HG02973 (cell line): ENCODE data around the gene PKLR.
A peak's percentile ranks its signal among the peaks of the same experiment; 100 is the strongest.

ENCODE experiments used
- ATAC-seq: cut with Tn5 transposase; IDR thresholded peaks from one replicate; pipeline ENCODE4 v1.9.1; 2021; ENCODE audit warnings: moderate library complexity; ENCODE audit not compliant: unreplicated experiment

PKLR gene

DNA sequence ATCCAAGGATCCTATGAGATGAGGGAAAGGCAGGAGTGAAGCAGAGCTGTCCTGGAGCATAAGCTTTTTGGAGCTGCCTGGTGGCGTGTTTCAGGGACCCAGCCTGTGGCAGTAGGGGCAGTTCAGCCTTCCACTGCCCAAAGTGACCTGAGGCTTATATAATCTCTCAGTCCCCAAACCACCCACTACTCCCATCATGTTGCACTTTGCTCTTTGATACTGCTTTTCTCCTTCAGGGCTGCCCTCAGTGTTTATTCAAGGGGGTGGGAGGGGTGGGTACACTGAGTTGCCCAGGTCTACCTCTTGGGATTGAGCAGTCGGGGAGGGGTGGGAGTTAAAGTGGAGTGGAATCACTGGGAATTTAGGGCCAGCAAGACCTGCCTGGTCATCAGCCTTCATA, 14.7 kb downstream of the PKLR start:
- ATAC-seq = no peak

DNA sequence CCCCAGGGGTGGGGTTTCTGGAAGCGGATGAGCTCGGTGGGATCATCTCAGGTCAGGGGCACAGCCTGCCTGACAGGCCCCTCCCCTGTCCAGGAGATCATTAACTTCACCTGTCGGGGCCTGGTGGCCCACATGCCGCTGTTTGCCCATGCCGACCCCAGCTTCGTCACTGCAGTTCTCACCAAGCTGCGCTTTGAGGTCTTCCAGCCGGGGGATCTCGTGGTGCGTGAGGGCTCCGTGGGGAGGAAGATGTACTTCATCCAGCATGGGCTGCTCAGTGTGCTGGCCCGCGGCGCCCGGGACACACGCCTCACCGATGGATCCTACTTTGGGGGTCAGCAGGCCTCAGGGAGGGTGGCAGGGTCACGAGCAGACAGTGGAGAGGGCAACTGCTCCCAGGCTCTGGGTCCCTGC, 15.6 kb downstream of the PKLR start:
- no peak for ATAC-seq

DNA sequence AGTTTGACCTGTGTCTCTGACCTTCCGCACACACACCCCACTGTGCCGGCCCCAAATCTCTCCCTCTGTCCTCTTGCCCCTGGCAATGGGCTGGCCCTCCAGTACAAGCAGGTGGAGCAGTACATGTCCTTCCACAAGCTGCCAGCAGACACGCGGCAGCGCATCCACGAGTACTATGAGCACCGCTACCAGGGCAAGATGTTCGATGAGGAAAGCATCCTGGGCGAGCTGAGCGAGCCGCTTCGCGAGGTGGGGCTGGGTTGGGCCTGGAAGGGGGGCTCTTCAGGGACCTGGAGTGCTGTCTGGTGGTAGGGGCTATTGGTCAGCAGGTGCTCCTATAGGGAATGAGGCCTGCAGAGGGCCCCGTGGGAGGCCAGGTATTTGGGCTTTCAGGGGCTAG, 16.2 kb downstream of the PKLR start:
- ATAC-seq = no peak

DNA sequence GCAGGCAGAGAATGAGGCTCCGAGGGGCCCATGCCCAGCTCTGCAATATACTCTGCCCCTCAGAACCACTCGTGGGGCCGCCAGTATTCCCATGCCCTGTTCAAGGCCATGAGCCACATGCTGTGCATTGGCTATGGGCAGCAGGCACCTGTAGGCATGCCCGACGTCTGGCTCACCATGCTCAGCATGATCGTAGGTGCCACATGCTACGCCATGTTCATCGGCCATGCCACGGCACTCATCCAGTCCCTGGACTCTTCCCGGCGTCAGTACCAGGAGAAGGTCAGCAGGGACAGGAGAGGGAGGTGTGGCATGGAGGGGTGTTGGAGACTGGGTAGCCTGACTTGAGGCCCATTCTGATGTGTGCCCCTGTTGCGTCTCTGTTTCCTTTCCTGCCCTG, 16.8 kb downstream of the PKLR start:
- ATAC-seq = no peak

DNA sequence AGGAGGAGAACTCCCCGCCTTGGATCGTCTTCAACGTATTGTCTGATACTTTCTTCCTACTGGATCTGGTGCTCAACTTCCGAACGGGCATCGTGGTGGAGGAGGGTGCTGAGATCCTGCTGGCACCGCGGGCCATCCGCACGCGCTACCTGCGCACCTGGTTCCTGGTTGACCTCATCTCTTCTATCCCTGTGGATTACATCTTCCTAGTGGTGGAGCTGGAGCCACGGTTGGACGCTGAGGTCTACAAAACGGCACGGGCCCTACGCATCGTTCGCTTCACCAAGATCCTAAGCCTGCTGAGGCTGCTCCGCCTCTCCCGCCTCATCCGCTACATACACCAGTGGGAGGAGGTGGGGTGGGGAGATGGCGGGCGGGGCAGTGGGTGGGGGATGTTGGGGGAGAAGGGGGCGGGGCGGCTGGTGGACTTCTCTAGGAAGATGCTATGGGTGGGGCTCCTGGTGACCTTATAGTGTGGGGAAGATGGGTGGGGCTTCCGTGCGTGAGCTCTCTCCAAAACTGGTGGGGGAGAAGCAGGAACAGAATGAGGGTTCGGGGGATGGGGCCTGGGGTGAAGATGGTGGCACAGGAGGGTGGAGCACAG, 18.6 kb downstream of the PKLR start:
- ATAC-seq = no peak

DNA sequence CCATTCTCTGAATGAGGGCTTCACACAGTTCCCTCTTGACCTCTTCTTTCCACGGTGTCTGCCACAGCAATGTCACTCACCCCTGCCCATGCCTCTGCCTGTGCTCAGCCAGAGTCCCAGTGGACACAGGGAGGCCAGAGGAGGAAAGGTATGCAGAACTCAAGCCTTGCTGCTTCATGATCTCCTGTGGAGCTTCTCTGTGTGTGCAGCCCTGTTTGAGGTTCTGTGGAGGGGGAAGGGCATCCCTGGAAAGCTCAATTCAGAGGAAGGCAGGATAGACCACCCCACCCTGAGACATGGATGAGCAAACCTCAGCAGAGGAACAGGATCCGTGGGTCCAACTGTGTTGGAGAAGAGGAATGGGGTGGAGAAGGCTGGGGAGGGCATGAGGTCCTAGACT, 22.0 kb downstream of the PKLR start:
- ATAC-seq = no peak

DNA sequence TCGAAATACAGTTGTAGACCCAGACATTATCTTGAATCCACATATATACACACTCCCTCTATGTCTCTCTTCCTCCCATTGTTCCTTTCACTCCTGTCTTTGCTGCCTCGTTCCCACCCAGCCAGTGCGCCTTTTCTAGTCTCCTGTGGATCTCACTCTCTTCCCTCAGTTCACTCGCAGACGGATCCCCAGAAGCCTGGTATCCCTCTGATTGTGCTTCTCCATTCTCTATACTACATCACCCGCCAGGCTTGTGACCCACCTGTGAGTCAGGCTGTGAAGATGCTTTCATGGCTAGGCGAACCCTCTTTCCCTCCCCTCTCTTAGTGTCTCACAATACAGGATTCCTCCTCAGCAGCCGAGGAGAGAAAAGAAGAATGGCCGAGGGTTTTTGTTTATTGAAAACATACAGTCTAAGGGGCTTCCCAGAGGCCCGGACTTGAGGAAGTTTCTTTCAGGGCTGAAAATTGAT, 22.5 kb downstream of the PKLR start:
- no peak for ATAC-seq

DNA sequence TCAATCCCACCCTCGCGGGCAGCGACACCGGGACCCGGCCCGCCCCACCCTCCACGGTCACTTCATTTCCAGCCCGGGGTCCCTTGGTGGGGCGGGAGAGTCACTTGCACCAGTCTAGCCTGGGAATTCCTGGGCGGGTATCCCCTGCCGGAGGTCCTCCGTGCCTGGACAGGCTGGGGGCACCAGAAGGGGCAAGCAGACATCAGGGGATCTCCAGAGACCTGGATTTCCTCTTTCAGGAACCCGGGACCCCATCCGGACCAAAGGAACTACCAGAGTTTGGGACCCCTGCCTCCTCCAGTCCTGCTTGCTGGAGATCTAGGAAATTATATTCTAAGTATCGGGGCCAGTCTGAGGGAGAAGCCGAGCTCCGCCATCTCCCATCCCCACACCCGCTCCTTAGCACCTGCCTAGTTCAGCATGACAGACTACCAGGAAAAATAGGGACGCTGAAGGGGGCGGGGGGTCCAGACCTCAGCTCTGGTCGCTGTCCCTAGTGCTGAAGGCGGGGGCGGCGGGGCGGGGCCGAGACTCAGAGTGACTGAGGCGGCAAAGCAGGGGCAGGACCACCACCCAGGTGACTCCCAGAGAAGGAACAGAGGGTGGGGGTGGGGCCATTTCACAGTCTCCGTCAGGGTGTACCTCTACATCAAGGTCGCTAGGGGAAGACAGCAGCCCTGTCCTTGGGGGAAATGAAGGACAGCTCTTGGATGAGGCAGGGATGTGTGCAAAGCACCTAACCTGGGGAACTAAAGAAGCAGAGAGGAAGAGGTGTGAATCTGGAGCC, 23.1 kb downstream of the PKLR start:
- ATAC-seq = no peak

DNA sequence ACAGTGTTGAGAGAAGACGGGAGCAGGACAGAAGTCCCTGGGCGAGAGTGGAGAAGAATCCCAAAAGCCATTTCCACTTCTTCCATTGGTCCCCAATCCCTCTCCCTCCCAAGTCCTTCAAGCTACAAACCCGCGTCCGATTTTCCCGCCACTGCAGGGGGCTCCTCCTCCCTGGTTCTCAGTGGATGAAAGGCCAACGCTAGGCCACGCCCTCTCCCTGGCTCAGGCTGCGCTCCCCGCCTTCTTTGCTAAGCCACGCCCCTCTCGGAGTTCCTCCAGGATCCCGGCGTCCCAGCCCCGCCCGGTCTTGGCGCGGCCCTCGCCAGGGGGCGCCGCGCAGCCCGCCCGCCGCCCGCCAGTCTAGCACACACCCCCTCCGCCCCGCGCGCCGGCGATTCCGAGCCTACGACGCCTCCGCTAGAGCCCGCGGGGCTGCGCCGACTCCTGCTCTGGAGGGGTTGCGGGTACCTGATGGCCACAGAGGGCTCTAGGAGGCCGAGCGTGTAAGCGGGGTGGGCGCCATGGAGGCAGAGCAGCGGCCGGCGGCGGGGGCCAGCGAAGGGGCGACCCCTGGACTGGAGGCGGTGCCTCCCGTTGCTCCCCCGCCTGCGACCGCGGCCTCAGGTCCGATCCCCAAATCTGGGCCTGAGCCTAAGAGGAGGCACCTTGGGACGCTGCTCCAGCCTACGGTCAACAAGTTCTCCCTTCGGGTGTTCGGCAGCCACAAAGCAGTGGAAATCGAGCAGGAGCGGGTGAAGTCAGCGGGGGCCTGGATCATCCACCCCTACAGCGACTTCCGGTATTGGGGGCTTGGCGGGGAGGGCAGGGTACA, 24.0 kb downstream of the PKLR start, which contains the start of gene HCN3:
Gene HCN3, plus strand, starts transcription at position 394 of the 832 bp plus-strand sequence. Its CDS starts 128 bp downstream, at position 522.
- peak; percentile 54 for ATAC-seq

DNA sequence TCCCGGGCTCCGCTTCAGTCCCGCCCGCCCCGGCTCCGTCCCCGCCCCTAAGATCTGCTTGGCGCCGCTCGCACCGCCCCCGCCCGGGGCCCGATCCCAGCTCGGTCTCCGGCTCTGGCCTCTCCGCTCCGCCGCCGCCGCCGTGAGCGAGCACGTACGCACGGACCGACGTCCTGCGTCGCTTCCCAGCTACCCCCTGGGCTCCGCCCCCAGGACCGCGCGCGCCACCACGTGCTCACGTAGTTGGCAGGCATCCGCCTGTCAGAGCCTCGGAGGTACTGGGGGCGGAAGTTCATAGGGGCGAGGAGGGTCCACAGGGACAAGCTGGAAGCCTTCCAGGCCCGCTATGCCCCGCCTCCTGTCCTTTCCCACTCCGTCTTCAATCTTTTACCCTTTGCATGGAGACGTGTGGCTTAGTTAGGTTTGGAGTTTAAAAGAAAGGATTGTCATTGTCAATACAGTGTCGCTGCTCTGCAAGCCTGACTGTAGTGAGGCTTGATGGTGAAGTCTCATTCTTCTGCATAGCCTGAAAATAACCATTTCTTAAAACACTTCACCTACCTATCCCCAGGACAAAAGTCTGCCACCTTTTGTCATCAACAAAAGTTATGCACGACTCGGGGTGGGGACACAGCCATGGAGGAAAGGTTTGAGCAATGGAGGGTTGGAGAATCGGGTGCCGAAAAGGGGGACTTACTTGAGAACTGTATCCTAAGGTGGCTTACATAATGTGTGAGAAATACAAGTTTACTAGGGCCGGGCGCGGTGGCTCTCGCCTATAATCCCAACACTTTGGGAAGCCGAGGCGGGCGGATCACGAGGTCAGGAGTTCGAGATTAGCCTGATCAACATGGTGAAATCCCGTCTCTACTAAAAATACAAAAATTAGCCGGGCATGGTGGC, 27.6 kb downstream of the PKLR start, which contains the start of gene CLK2:
Gene CLK2, minus strand, starts transcription at position 162 of the 903 bp plus-strand sequence. CDS start 2,527 bp downstream, outside the sequence.
- ATAC-seq = peak; percentile 70

DNA sequence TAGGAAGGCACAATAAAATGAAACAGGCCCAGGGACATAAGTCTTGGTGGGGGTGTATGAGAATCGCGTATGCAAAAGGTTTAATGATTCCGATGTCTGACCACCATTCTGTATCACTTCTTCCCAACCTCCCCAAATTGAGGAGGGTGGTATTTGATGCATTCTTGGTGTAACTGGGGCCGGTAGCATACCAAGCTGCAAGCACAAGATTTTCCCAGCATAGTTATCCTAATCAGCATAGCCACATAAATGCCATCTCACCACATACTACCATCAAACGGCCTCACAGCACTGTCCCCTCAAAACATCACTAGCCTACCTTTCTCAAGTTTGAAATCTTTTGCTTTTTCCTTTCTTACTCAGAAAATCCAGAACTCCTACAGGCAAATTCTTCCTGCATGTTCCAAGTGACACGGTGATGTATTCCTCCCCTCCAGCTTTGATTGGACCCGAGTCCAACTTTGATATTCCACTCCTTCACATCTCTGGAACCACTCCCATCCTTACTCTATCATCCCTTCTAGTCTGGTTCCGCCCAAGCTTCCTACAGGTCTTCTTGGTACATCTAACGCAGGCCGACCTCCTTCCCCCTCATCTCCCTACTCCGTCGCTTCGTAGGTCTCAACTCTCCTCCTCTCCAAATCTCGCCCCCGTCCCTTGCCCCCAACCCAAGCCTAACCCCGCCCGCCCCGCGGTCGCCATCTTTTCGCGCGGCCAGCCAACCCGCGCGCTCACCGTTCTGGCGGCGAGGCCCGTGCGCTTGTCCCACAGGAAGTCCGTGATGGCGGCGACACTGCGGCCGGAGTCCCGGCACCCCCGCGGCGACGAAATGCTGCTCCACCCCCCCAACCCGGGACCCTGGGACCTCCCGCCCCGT, 28.5 kb downstream of the PKLR start:
- peak; percentile 28 for ATAC-seq

DNA sequence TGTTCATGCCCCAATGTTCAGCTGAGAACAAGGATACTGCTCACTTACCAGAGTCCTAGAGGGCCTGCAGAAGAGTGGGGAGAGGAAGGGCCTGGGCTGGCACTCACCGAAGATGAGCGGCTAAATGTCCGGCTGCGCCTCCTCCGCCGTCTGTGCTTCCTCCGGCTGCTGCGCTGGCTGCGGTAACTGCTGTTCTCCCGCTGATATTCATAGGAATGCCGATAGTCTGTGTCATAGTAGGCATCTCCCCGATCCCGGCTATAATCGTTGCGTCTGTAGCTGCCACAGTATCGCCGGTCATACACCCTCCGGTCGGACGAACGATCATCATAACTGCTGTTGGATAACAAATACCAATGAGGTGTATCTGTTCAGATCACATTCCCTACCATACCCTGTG, 31.9 kb downstream of the PKLR start:
- ATAC-seq = no peak

DNA sequence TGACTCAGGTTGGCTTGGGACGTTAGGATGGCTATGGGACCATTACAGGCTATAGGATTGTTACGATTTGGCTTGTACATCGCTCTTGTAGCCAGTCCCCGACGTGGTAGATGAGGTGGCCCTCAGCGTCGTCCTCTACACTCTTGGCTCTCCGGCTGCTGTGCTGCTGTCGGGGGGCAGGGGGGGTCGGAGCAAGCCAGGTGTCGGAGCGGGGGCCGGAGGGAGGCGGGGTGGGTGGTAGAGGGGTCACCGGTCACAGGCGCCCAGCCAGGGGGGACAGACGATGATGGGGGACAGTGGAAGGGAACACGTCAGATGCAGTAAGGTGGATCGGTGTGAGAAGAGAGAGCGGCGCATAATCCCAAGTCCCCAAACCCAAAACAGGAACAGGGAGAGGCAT, 32.6 kb downstream of the PKLR start:
- no peak for ATAC-seq

DNA sequence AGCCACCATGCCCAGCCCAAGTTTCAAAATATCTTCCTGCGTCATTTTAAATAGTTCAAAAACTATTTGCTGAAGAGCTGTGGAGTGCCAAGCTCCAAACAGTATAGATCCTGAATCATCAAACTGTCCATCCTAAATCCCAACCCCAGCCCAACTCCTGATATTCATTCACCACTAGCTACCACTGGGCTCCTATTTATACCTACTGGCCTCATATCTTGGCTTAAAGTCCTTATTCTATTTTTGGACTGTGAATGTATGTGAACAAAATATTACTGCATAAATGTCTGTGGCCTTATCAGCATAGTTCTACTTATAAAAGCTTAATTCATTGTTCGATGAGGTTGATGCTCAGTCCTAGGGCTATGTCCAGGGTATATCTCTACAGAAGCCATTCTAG, 33.9 kb downstream of the PKLR start:
- ATAC-seq = no peak

DNA sequence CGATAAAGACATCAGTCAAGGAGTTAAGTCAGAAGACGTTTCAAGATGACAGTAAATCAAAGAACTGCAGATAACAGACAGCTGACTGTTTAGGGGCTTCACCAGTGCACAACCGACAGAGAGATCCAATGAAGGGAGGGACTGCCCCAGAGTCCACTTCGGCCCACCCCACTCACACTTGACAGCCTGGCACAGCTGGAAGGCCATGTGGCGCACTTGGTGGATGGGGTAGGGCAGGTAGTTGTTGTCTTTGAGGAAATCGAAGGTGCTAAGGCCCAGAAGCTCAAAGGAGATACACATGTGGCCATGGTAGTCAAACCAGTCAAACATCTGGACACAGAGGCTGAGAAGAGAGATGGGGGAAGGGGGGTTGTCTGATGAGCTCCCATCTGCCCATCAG, 34.7 kb downstream of the PKLR start:
- no peak for ATAC-seq

DNA sequence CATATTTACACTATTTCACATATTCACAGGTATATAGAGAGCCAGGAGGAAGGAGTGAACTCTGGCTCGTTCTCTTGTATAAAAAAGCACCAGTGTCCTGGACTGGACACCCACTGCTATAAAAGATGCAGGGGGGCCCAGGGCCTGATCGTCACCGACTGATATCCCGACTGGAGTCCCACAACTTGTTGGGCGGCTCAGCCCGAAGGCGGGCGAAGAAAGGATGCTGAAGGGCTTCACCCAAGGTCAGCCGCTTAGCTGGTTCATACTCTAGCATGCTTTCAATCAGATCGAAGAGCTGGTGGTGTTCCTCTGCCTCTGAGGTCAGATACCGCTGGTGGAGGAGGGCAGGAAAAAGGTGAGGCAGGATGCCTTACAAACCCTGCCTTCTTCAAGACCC, 38.2 kb downstream of the PKLR start:
- ATAC-seq = no peak

DNA sequence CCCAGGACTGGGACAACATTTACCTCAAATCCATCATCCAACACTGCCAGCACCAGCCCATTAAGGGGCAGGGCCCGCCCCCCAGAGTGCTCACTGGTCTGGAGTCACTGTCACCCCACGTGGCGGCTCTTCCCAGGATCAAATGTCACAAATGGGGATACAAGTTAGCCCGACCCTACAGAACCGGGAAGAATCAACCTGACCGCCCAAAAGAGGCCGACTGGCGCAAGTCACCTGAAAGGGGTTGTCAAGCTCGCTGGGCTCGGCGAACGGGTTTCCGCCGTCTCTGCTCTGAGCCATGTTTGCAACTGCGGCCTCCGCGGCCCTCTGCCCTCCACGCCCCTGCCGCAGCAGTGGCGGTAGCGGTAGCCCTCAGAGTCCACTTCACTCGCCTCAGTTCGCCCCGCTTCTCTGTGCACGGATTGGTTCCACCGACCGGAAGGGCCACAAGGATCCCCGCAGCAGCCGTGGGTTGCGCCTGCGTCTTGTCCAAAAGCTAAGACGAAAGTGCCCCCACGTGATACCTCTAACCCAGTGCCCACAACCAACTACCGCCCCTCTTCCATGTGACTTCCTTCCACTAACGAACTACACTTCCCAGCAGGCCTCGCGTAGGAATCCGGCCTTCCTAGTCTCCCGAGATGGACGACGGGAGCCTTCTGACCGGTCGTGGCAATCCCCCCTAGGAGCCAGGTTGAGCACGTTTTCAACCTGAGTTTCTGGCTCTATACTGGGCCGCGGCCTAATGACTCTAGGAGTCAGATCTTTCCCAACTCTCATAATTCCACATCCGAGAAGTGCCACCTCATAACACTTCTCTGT, 39.2 kb downstream of the PKLR start, which contains the start of gene SCAMP3:
Gene SCAMP3, minus strand, starts transcription at position 509 of the 822 bp plus-strand sequence. Its CDS starts 209 bp downstream, at position 300.
- peak; percentile 69 for ATAC-seq

DNA sequence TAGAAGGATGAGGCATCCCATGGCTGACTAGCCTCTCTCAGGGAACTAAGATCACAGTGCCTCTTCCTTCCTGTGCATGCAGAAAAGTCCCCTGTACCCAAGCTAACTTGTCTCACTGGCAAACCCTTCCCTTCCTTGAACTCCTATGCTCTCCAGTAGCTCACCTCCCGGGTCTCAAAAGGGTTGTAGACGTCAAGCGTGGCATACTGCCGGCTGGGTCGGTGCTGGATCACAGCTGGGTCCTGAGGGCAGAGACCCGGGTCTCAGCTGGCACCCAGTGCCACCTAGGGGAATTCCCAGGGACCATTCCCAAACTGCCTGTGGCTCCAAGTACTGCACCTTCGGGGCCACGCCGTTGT, 39.8 kb downstream of the PKLR start:
- no peak for ATAC-seq

DNA sequence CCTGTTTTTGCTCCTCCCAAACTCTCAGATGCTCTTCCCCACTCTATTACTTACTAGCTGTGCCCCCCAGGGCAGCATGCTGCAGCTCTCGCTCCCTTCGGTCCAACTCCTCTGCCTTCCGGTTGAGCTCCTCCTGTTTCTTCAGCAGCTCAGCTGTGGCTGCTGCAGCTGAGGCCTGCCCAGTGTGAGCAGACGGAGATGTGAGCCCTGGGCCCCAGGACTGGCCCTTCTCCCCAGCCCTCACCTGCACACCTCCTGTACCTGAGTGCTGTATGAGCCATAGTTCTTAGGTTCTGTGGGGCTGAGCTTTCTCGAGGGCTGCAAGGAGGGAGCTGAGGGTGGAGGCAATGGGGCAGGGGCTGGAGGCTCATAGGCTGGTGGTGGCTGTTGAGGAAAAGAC, 41.0 kb downstream of the PKLR start:
- ATAC-seq = no peak
